KMS-11 (cell line): Measurements from ENCODE around the gene SEZ6L2.
"Not testable (repeated sequence)": the region's sequence is repeated elsewhere in the genome, so short reads cannot be mapped to it uniquely, and the experiment has no call there.

Experiments
- H2AFZ ChIP-seq: fragments of 200-600 bp; sonication (generic); 2 replicates; pipeline ENCODE4 v1.6.1; 2016; ENCODE audit warnings: antibody characterized with exemption, mixed run types, low read depth
- H3K27ac ChIP-seq: fragments of 200-600 bp; sonication (generic); 2 replicates; pipeline ENCODE4 v1.6.1; 2016; ENCODE audit warnings: mild to moderate bottlenecking, mixed run types
- H3K27me3 ChIP-seq: fragments of 200-600 bp; sonication (generic); 2 replicates; pipeline ENCODE4 v1.6.1; 2017; ENCODE audit warnings: mild to moderate bottlenecking, low read depth, mixed run types, moderate library complexity; ENCODE audit not compliant: insufficient read depth
- H3K36me3 ChIP-seq: fragments of 200-600 bp; sonication (generic); 2 replicates; pipeline ENCODE4 v1.6.1; 2017; ENCODE audit warnings: mild to moderate bottlenecking, mixed run types; ENCODE audit not compliant: insufficient read depth
- H3K4me1 ChIP-seq: fragments of 200-600 bp; sonication (generic); 2 replicates; pipeline ENCODE4 v1.6.1; 2016; ENCODE audit warnings: mild to moderate bottlenecking, low read depth, mixed run types; ENCODE audit not compliant: poor library complexity, severe bottlenecking
- H3K4me2 ChIP-seq: fragments of 200-600 bp; sonication (generic); 2 replicates; pipeline ENCODE4 v1.7.0; 2016; ENCODE audit warnings: mild to moderate bottlenecking, mixed run types
- H3K4me3 ChIP-seq: fragments of 200-600 bp; sonication (generic); IDR thresholded peaks from 2 replicates; pipeline ENCODE4 v1.6.1; 2017; ENCODE audit warnings: low read depth, low read length, mixed read lengths; ENCODE audit not compliant: insufficient read depth
- H3K79me2 ChIP-seq: fragments of 200-600 bp; sonication (generic); 2 replicates; pipeline ENCODE4 v1.6.1; 2016; ENCODE audit warnings: low read depth, mixed run types; ENCODE audit not compliant: insufficient read depth
- H3K9ac ChIP-seq: fragments of 200-600 bp; sonication (generic); 2 replicates; pipeline ENCODE4 v1.6.1; 2016; ENCODE audit warnings: mild to moderate bottlenecking, mixed run types
- H4K20me1 ChIP-seq: fragments of 200-600 bp; sonication (generic); 2 replicates; pipeline ENCODE4 v1.6.1; 2016; ENCODE audit warnings: mild to moderate bottlenecking, mixed run types; ENCODE audit not compliant: insufficient read depth
- CTCF ChIP-seq: fragments of 200-600 bp; sonication (generic); conservative IDR thresholded peaks from 2 replicates; pipeline ENCODE4 v1.6.1; 2017; ENCODE audit warnings: low read depth, mild to moderate bottlenecking, antibody characterized with exemption, low read length, moderate library complexity, mixed read lengths

Gene SEZ6L2

GRCh38 chr16:29899516-29900101 lies at the start of gene SEZ6L2:
Gene SEZ6L2 (minus strand): TSS chr16:29899550. CDS start chr16:29899019, 531 bp downstream.
- H3K4me1 ChIP-seq, result peaks cover 4% of the 10 kb centered on the region
- no peaks in the 10 kb centered on the region for H4K20me1 ChIP-seq
- H3K27me3 ChIP-seq, result peaks cover 50% of the 10 kb centered on the region
- peak within 1 kb of the TSS; percentile 96 for H2AFZ ChIP-seq
- H3K4me3 ChIP-seq, result no peak within 1 kb of the TSS
- H3K9ac ChIP-seq, result peak within 1 kb of the TSS; percentile 63; the same call in 1 of the 2 replicates
- no peaks in the 10 kb centered on the region for H3K36me3 ChIP-seq
- no peak for TF ChIP-seq CTCF
- H3K4me2 ChIP-seq, result peak within 1 kb of the TSS; percentile 63
- H3K27ac ChIP-seq, result peak within 1 kb of the TSS; percentile 28; the same call in 1 of the 2 replicates
- H3K79me2 ChIP-seq, result no peaks in the 10 kb centered on the region

DNA sequence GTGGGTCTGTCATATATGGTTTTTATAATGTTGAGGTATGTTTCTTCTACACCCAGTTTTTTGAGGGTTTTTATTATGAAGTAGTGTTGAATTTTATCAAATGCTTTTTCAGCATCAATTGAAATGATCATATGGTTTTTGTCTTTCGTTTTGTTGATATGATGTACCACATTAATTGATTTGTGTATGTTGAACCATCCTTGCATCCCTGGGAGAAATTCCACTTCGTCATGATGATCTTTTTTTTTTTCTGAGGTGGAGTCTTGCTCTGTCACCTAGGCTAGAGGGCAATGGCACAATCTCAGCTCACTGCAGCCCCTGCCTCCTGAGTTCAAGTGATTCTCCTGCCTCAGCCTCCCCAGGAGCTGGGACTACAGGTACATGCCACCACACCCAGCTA lies 48.5 kb upstream of the SEZ6L2 start:
- no peaks in the 10 kb centered on the region for H3K27me3 ChIP-seq
- H4K20me1 ChIP-seq, result no peaks in the 10 kb centered on the region
- no peak overlapping the region for H2AFZ ChIP-seq
- H3K4me3 ChIP-seq, result no peak overlapping the region
- H3K4me2 ChIP-seq, result no peak overlapping the region
- H3K27ac ChIP-seq, result no peak overlapping the region
- no peaks in the 10 kb centered on the region for H3K79me2 ChIP-seq
- no peak for TF ChIP-seq CTCF
- no peak overlapping the region for H3K9ac ChIP-seq
- H3K4me1 ChIP-seq, result no peaks in the 10 kb centered on the region
- no peaks in the 10 kb centered on the region for H3K36me3 ChIP-seq

DNA sequence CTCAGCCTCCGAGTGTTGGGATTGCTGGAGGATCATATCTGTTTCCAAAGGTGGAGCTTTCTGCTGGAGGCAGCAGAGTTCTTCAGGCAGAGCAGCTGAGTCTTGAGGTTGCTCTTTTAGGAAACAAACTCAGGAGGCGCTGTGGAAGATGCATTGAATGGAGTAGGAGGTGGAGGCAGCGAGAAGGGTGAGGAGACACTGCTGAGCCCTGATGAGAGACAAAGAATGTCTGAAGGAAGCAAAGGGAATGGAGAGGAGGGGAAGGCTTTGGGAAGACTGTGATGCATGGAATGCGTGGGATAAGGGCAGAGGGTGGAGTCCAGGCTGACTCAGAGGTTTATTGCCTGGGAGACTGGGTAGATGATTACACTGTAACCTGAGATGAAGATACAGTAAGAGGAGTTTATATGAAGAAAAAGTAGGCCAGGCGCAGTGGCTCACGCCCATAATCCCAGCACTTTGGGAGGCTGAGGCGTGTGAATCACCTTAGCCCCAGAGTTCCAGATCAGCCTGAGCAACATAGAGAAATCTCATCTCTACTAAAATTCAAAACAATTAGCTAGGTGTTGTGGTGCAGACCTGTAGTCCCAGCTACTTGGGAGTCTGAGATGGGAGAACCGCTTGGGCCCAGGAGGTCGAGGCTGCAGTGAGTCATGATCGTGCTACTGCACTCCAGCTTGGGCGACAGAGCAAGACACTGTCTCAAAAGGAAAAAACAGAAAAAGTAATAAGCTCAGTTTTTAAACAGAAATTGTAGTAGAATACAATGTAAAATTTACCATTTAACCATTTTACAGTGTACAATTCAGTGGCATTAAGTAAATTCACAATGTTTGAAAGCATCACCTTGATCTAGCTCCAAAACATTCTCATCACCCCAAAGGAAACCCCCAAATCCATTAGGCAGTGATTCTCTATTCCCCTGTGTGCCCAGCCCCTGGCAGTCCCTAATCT lies 44.8 kb upstream of the SEZ6L2 start:
- Histone ChIP-seq H3K4me3 (no peak overlapping the region), H4K20me1 (no peaks in the 10 kb centered on the region), H2AFZ (no peak overlapping the region), H3K36me3 (no peaks in the 10 kb centered on the region), H3K79me2 (no peaks in the 10 kb centered on the region), H3K4me2 (no peak overlapping the region), H3K27ac (no peak overlapping the region), H3K4me1 (no peaks in the 10 kb centered on the region), H3K9ac (no peak overlapping the region), H3K27me3 (no peaks in the 10 kb centered on the region)
- TF ChIP-seq CTCF, result no peak

- Histone ChIP-seq H3K9ac (no peak overlapping the region), H3K79me2 (no peaks in the 10 kb centered on the region), H3K4me1 (no peaks in the 10 kb centered on the region), H3K36me3 (no peaks in the 10 kb centered on the region), H3K27me3 (no peaks in the 10 kb centered on the region), H3K4me3 (no peak overlapping the region), H2AFZ (no peak overlapping the region), H3K27ac (no peak overlapping the region), H4K20me1 (no peaks in the 10 kb centered on the region), H3K4me2 (no peak overlapping the region)
- TF ChIP-seq CTCF, result no peak
These were observed 41.3 kb upstream of the SEZ6L2 start for GRCh38 chr16:29940656-29941055.

- H3K4me2 ChIP-seq, H3K4me3 ChIP-seq, H3K36me3 ChIP-seq, H3K79me2 ChIP-seq, H3K27ac ChIP-seq, H3K27me3 ChIP-seq, H4K20me1 ChIP-seq, H3K9ac ChIP-seq, H2AFZ ChIP-seq: not testable (repeated sequence)
- peaks cover 10% of the 10 kb centered on the region for H3K4me1 ChIP-seq
These were observed 32.4 kb upstream of the SEZ6L2 start for GRCh38 chr16:29931750-29932149.
